OCI-LY1 (cell line): ENCODE results near the gene GABPA.

Experiments
- H2AFZ ChIP-seq: fragments of 200-600 bp; sonication (generic), shearing (Covaris generic); 2 replicates; pipeline ENCODE4 v1.6.0; 2014; ENCODE audit warnings: antibody characterized with exemption, mild to moderate bottlenecking, low read length
- H3F3A ChIP-seq: fragments of 200-600 bp; sonication (generic), shearing (Covaris generic); 2 replicates; pipeline ENCODE4 v1.6.0; 2014; ENCODE audit warnings: mild to moderate bottlenecking, antibody characterized with exemption, low read length, moderate library complexity; ENCODE audit not compliant: insufficient read depth
- H3K27ac ChIP-seq: fragments of 200-600 bp; sonication (generic); 2 replicates; pipeline ENCODE4 v1.5.1; 2014; ENCODE audit warnings: low read length, mixed run types, mild to moderate bottlenecking, low read depth; ENCODE audit not compliant: poor library complexity, severe bottlenecking
- H3K27me3 ChIP-seq: fragments of 200-600 bp; sonication (generic); 2 replicates; pipeline ENCODE4 v1.6.0; 2014; ENCODE audit warnings: antibody characterized with exemption, mild to moderate bottlenecking, low read length, moderate library complexity; ENCODE audit not compliant: insufficient read depth
- H3K36me3 ChIP-seq: fragments of 200-600 bp; sonication (generic); 2 replicates; pipeline ENCODE4 v1.6.1; 2014; ENCODE audit warnings: mild to moderate bottlenecking, antibody characterized with exemption, low read length, moderate library complexity, mixed read lengths; ENCODE audit not compliant: insufficient read depth
- H3K4me1 ChIP-seq: fragments of 200-600 bp; sonication (generic); 2 replicates; pipeline ENCODE4 v1.5.1; 2014; ENCODE audit warnings: mild to moderate bottlenecking, low read length, moderate library complexity; ENCODE audit not compliant: insufficient read depth, severe bottlenecking
- H3K4me2 ChIP-seq: fragments of 200-600 bp; sonication (generic), shearing (Covaris generic); 2 replicates; pipeline ENCODE4 v1.6.1; 2014; ENCODE audit warnings: low read length
- H3K4me3 ChIP-seq: fragments of 200-600 bp; sonication (generic); 2 replicates; pipeline ENCODE4 v1.5.1; 2014; ENCODE audit warnings: low read length, low read depth, mild to moderate bottlenecking, mixed read lengths; ENCODE audit not compliant: poor library complexity, severe bottlenecking
- H3K79me2 ChIP-seq: fragments of 200-600 bp; shearing (Covaris generic); 2 replicates; pipeline ENCODE4 v1.6.1; 2016; ENCODE audit warnings: mixed run types, low read length, mixed read lengths; ENCODE audit not compliant: insufficient read depth
- H3K9ac ChIP-seq: fragments of 200-600 bp; sonication (generic), shearing (Covaris generic); 2 replicates; pipeline ENCODE4 v1.6.1; 2014; ENCODE audit warnings: mild to moderate bottlenecking, low read length, mixed read lengths
- H3K9me2 ChIP-seq: fragments of 200-600 bp; sonication (generic), shearing (Covaris generic); 2 replicates; pipeline ENCODE4 v1.6.1; 2014; ENCODE audit warnings: low read depth, mild to moderate bottlenecking, low read length, mixed read lengths
- H3K9me3 ChIP-seq: fragments of 200-600 bp; shearing (Covaris generic); 2 replicates; pipeline ENCODE4 v1.6.1; 2014; ENCODE audit warnings: low read length, mixed read lengths
- H4K20me1 ChIP-seq: fragments of 200-600 bp; sonication (generic), shearing (Covaris generic); 2 replicates; pipeline ENCODE4 v1.6.0; 2016; ENCODE audit warnings: mild to moderate bottlenecking, low read length; ENCODE audit not compliant: insufficient read depth
- CTCF ChIP-seq: fragments of 200-600 bp; sonication (generic), shearing (Covaris generic); IDR thresholded peaks from 2 replicates; pipeline ENCODE4 v1.5.1; 2017; ENCODE audit warnings: mild to moderate bottlenecking, antibody characterized with exemption, low read length, moderate library complexity, mixed read lengths
- EZH2 ChIP-seq: fragments of 200-600 bp; sonication (generic), shearing (Covaris generic); IDR thresholded peaks from 2 replicates; pipeline ENCODE4 v1.8.0; 2017; ENCODE audit warnings: borderline replicate concordance, mixed run types, mild to moderate bottlenecking, antibody characterized with exemption, low read length, moderate library complexity, mixed read lengths

GABPA gene

GRCh38 chr21:25752416-25752815 lies 17.6 kb downstream of the GABPA start:
- TF ChIP-seq CTCF (no peak), EZH2 (no peak)
- H3K4me2 ChIP-seq: no peak overlapping the region
- no peaks in the 10 kb centered on the region for H3K9me2 ChIP-seq
- no peaks in the 10 kb centered on the region for H3K9me3 ChIP-seq
- H3K79me2 ChIP-seq: no peaks in the 10 kb centered on the region
- no peak overlapping the region for H2AFZ ChIP-seq
- no peaks in the 10 kb centered on the region for H3K4me1 ChIP-seq
- peaks cover 70% of the 10 kb centered on the region for H3K36me3 ChIP-seq
- H3K9ac ChIP-seq: no peak overlapping the region
- H3K27me3 ChIP-seq: no peaks in the 10 kb centered on the region
- no peaks in the 10 kb centered on the region for H4K20me1 ChIP-seq
- H3F3A ChIP-seq: no peaks in the 10 kb centered on the region
- H3K4me3 ChIP-seq: no peak overlapping the region
- no peak overlapping the region for H3K27ac ChIP-seq

GRCh38 chr21:25756190-25756932 lies 21.6 kb downstream of the GABPA start:
- Histone ChIP-seq H3K4me3 (no peak overlapping the region), H3K36me3 (peaks cover 72% of the 10 kb centered on the region), H3K4me2 (no peak overlapping the region), H3K9me3 (no peaks in the 10 kb centered on the region), H3F3A (no peaks in the 10 kb centered on the region), H3K4me1 (no peaks in the 10 kb centered on the region), H3K79me2 (no peaks in the 10 kb centered on the region), H3K27ac (no peak overlapping the region), H3K9ac (no peak overlapping the region), H3K27me3 (no peaks in the 10 kb centered on the region), H3K9me2 (no peaks in the 10 kb centered on the region), H4K20me1 (no peaks in the 10 kb centered on the region), H2AFZ (no peak overlapping the region)
- TF ChIP-seq CTCF (no peak), EZH2 (no peak)

- Histone ChIP-seq H3K36me3 (peaks cover 74% of the 10 kb centered on the region), H3K4me3 (no peak overlapping the region), H3K9ac (no peak overlapping the region), H3K9me2 (no peaks in the 10 kb centered on the region), H3K79me2 (no peaks in the 10 kb centered on the region), H3K27me3 (no peaks in the 10 kb centered on the region), H2AFZ (no peak overlapping the region), H3K27ac (no peak overlapping the region), H4K20me1 (no peaks in the 10 kb centered on the region), H3K4me2 (no peak overlapping the region), H3K9me3 (no peaks in the 10 kb centered on the region), H3F3A (no peaks in the 10 kb centered on the region), H3K4me1 (no peaks in the 10 kb centered on the region)
- no peak for TF ChIP-seq EZH2
- TF ChIP-seq CTCF: no peak
Observed at GRCh38 chr21:25757531-25757930, 22.8 kb downstream of the GABPA start.
